GM19468 (cell line): ENCODE results near the gene ADRM1.

Experiments used
- ATAC-seq: cut with Tn5 transposase; IDR thresholded peaks from one replicate; pipeline ENCODE4 v1.9.1; 2021; ENCODE audit warnings: mild to moderate bottlenecking, moderate library complexity, moderate number of reproducible peaks; ENCODE audit not compliant: unreplicated experiment; ENCODE audit errors: extremely low read depth

ADRM1 gene

GRCh38 chr20:62302341-62303061 lies at the start of gene ADRM1:
TSS of gene ADRM1 (plus strand) at chr20:62302997. CDS start at chr20:62303569, 572 bp downstream.
- peak; percentile 79 for ATAC-seq

GRCh38 chr20:62253398-62253797 lies 49.4 kb upstream of the ADRM1 start:
- ATAC-seq: no peak

- no peak for ATAC-seq
Measured at GRCh38 chr20:62254021-62254724, 48.6 kb upstream of the ADRM1 start.

GRCh38 chr20:62255976-62256375 lies 46.8 kb upstream of the ADRM1 start:
- no peak for ATAC-seq

GRCh38 chr20:62258499-62259293 lies 44.1 kb upstream of the ADRM1 start:
- ATAC-seq: no peak

GRCh38 chr20:62259294-62259565 lies 43.6 kb upstream of the ADRM1 start:
- no peak for ATAC-seq

- ATAC-seq: no peak
Measured at GRCh38 chr20:62262064-62262463, 40.7 kb upstream of the ADRM1 start.

GRCh38 chr20:62263396-62263795 lies 39.4 kb upstream of the ADRM1 start:
- ATAC-seq: no peak

- ATAC-seq: no peak
Measured at GRCh38 chr20:62265365-62265764, 37.4 kb upstream of the ADRM1 start.

GRCh38 chr20:62266340-62266739 lies 36.5 kb upstream of the ADRM1 start:
- ATAC-seq: no peak

GRCh38 chr20:62266851-62267250 lies 35.9 kb upstream of the ADRM1 start:
- no peak for ATAC-seq

GRCh38 chr20:62267543-62267942 lies 35.3 kb upstream of the ADRM1 start:
- no peak for ATAC-seq

- no peak for ATAC-seq
Measured at GRCh38 chr20:62268228-62268900, 34.4 kb upstream of the ADRM1 start.

GRCh38 chr20:62269378-62269777 lies 33.4 kb upstream of the ADRM1 start:
- no peak for ATAC-seq

GRCh38 chr20:62269871-62270270 lies 32.9 kb upstream of the ADRM1 start:
- ATAC-seq: no peak

GRCh38 chr20:62272200-62272599 lies 30.6 kb upstream of the ADRM1 start:
- ATAC-seq: no peak

GRCh38 chr20:62273416-62273815 lies 29.4 kb upstream of the ADRM1 start:
- ATAC-seq: no peak

GRCh38 chr20:62274332-62274950 lies 28.4 kb upstream of the ADRM1 start:
- ATAC-seq: no peak

- no peak for ATAC-seq
Measured at GRCh38 chr20:62275219-62275618, 27.6 kb upstream of the ADRM1 start.

- ATAC-seq: no peak
Measured at GRCh38 chr20:62276439-62276838, 26.4 kb upstream of the ADRM1 start.
